Stomach (tissue), 9 donors: ENCODE measurements around the gene AQP2. TPM values are rescaled to one million over a fixed set of nuclear protein-coding genes. Genes with fewer than 3 reads are reported as not detected.

Experiments used
- DNase-seq, 2 donors: peaks; one replicate each; pipeline versions ENCODE4 v3.0.0 to v3.0.0-alpha.2; 2013 to 2019
- H3K27ac ChIP-seq, 5 donors: fragments of 200-600 bp in 4 of 5; sonication (generic) in 4 of 5; one replicate each; pipeline ENCODE4 v1.5.1; 2013 to 2019; ENCODE audit warnings: mild to moderate bottlenecking in 1 of 5, moderate library complexity in 1 of 5
- H3K27me3 ChIP-seq, 3 donors: fragments of 200-600 bp; sonication (generic); one replicate each; pipeline ENCODE4 v1.5.1; 2017 to 2019; ENCODE audit warnings: mixed run types in 1 of 3
- H3K36me3 ChIP-seq, 4 donors: fragments of 200-600 bp; sonication (generic); 1 replicate in 3 of 4; 2 replicates in 1 of 4; pipeline ENCODE4 v1.5.1; 2016 to 2019
- H3K4me1 ChIP-seq, 4 donors: fragments of 200-600 bp; sonication (generic); one replicate each; pipeline ENCODE4 v1.5.1; 2016 to 2019
- H3K4me3 ChIP-seq, 4 donors: fragments of 200-600 bp; sonication (generic) in 3 of 4; one replicate each; pipeline ENCODE4 v1.5.1; 2016 to 2019; ENCODE audit warnings: mild to moderate bottlenecking in 1 of 4
- H3K9me3 ChIP-seq, 4 donors: fragments of 200-600 bp; sonication (generic); one replicate each; pipeline ENCODE4 v1.5.1; 2016 to 2019
- CTCF ChIP-seq, 7 experiments: fragments of 450-650 bp in 4 of 7; fragments of 200-600 bp in 3 of 7; sonication (generic) in 3 of 7; IDR thresholded peaks; one replicate each; pipeline ENCODE4 v1.5.1; 2016 to 2019; ENCODE audit warnings: antibody characterized with exemption in 7 of 7, control low read depth in 2 of 7, mild to moderate bottlenecking in 1 of 7
- EP300 ChIP-seq: sonication (generic); formaldehyde crosslinking; IDR thresholded peaks from one replicate; pipeline ENCODE4 v1.6.1; 2017; ENCODE audit warnings: antibody characterized with exemption
- POLR2A ChIP-seq, 4 donors: fragments of 450-650 bp; IDR thresholded peaks; one replicate each; pipeline ENCODE4 v1.6.1; 2016; ENCODE audit warnings: antibody characterized with exemption in 4 of 4, control low read depth in 2 of 4, mild to moderate bottlenecking in 1 of 4, moderate library complexity in 1 of 4
- POLR2AphosphoS5 ChIP-seq, 3 donors: sonication (generic); formaldehyde crosslinking; IDR thresholded peaks; one replicate each; pipeline ENCODE4 v1.6.1; 2016; ENCODE audit warnings: antibody characterized with exemption in 3 of 3
- WGBS, 5 donors: extraction: QIAGEN DNeasy Blood & Tissue Kit in 3 of 5; methylation state at CpG; one replicate each; pipeline versions ENCODE4 v1.1.5 to v1.1.7; 2013 to 2018; 5-methylcytosine and 5-hydroxymethylcytosine counted together
- intact Hi-C: fragments of 100-400 bp; cut with DNase I; formaldehyde crosslinking; loops from one replicate; pipeline ENCODE4 v1.15.1; 2023; ENCODE audit warnings: low total_unique reads
- polyA plus RNA-seq, 3 donors: library from polyadenylated mRNA; stranded (reverse); fragments of 200-250 nt; gene quantifications; one replicate each; pipeline ENCODE4 v1.2.3, GENCODE V29; 2013
- total RNA-seq, 5 donors: library from RNA; depleted of rRNA; stranded (reverse); fragments of >200 nt; gene quantifications; one replicate each; pipeline versions ENCODE4 v1.1.0 to v1.2.3, GENCODE V29; 2014 to 2016
- donor health status: healthy with polysubstance abuse.
- donor health status: Bipolar disorder and iron deficiency.
- donor health status: healthy.

Gene AQP2
- total and polyA plus RNA-seq, 8 donors = 0.92 TPM; not detected in 7

GRCh38 chr12:49903351-49903699, 47.2 kb upstream of the AQP2 start:
- TF ChIP-seq POLR2A (IDR thresholded peaks at IDR 0.05) (no peak), CTCF (IDR thresholded peaks at IDR 0.05) (no peak), POLR2AphosphoS5 (IDR thresholded peaks at IDR 0.05) (no peak), EP300 (no peak)
- Histone ChIP-seq H3K4me1 (peaks cover 0 to 14% (median 9%) of the 10 kb centered on the region in 4 donors), H3K27ac (peak overlapping the region in 2 of 5 donors; percentile 59 to 64), H3K9me3 (no peaks in the 10 kb centered on the region), H3K36me3 (no peaks in the 10 kb centered on the region), H3K27me3 (peaks cover 0 to 27% (median 7%) of the 10 kb centered on the region in 3 donors), H3K4me3 (peak overlapping the region; percentile 38 to 45 (median 43))
- intact Hi-C loops = no loop called here
- WGBS, 5 donors = 43 to 68% (median 62%) methylated on average over 8 to 12 of the region's 12 CpGs
- DNase-seq = no peak

DNA sequence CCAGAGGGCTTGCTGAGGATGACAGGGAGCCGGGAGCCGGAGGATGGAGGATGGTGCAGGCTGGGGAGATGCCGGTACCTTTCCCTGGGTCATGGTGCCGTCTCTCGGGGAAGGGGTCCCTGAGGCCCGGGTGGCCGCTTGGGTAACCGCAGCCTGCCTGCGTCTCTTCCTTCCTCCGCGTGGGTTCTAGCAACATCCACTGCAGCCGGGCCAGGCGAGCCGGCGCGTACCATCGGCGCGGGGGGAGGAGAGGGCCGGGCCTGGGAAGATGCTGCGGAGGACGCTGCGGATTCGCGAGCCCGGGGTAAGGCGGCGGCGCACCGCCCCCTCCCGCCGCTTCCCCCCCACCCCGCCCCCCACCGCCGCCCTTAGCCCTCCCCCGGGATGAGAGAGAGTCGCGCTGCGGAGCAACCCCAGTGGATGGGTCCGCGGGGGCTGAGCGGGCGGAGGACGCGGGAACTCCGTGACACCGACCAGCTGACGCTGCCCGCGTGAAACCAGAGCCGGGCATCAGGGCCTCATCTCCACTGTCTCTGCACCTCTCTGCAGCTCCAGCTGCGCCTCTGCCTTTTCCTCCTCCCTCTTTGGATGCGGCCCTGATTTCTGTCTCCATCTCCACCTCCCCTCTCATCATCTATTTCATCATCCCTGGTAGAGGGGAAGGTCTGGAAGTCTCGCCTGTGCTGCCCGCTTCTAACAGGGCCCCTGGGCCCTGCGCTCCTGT, 46.7 kb upstream of the AQP2 start, which contains the start of gene FAIM2:
FAIM2 (minus strand) TSS at position 201 of the 724 bp plus-strand sequence; CDS start at position 93, 108 bp downstream.
- peak in 1 of 2 donors; percentile 83 for DNase-seq
- Histone ChIP-seq H3K4me1 (peaks cover 0 to 14% (median 9%) of the 10 kb centered on the region in 4 donors), H3K36me3 (no peaks in the 10 kb centered on the region), H3K9me3 (no peaks in the 10 kb centered on the region), H3K27me3 (peaks cover 0 to 27% (median 7%) of the 10 kb centered on the region in 3 donors), H3K4me3 (peak within 1 kb of the TSS; percentile 38 to 45 (median 43)), H3K27ac (peak within 1 kb of the TSS in 4 of 5 donors; percentile 15 to 64 (median 46))
- WGBS, 5 donors = 16 to 30% (median 22%) methylated on average over 25 to 56 of the region's 56 CpGs
- TF ChIP-seq POLR2AphosphoS5 (IDR thresholded peaks at IDR 0.05) (no peak), CTCF (IDR thresholded peaks at IDR 0.05) (no peak), POLR2A (IDR thresholded peaks at IDR 0.05) (no peak), EP300 (no peak)
- intact Hi-C loops = no loop called here

DNA sequence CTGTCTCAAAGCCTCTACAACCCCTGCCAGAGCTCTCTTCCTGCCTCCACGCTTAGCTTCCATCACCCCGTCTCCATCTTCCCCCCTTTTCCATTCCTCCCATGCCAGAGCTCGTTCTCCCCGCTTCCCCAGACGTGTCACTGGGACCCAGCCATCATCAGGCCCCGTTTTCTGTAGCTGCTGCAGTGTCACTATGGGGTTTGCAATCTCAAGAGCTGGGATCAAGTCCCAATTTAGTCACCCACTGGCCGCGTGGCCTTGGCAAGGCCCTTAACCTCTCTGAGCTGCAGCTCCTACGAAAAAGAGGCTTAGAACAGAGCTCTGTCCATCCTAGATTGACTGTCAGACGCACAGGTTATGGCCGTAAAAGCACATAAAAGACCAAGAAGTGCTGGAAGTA, 45.9 kb upstream of the AQP2 start:
- Histone ChIP-seq H3K9me3 (no peaks in the 10 kb centered on the region), H3K36me3 (no peaks in the 10 kb centered on the region), H3K27ac (peak overlapping the region in 4 of 5 donors; percentile 15 to 64 (median 46)), H3K27me3 (peaks cover 0 to 27% (median 7%) of the 10 kb centered on the region in 3 donors), H3K4me1 (peaks cover 0 to 14% (median 9%) of the 10 kb centered on the region in 4 donors), H3K4me3 (peak overlapping the region in 1 of 4 donors; percentile 45)
- intact Hi-C loops = no loop called here
- no peak for TF ChIP-seq CTCF (IDR thresholded peaks at IDR 0.05)
- TF ChIP-seq POLR2AphosphoS5 (IDR thresholded peaks at IDR 0.05) = no peak
- TF ChIP-seq POLR2A (IDR thresholded peaks at IDR 0.05) = no peak
- TF ChIP-seq EP300 = no peak
- WGBS, 5 donors = 87 to 92% (median 89%) methylated on average over 11 of the region's 11 CpGs
- DNase-seq = no peak

GRCh38 chr12:49905718-49906314, 44.7 kb upstream of the AQP2 start:
- TF ChIP-seq POLR2AphosphoS5 (IDR thresholded peaks at IDR 0.05) = peak in 1 of 3 donors; percentile 22
- TF ChIP-seq EP300 = no peak
- TF ChIP-seq POLR2A (IDR thresholded peaks at IDR 0.05) = no peak
- no peak for TF ChIP-seq CTCF (IDR thresholded peaks at IDR 0.05)
- DNase-seq = no peak
- Histone ChIP-seq H3K4me1 (peaks cover 0 to 14% (median 9%) of the 10 kb centered on the region in 4 donors), H3K27ac (peak overlapping the region in 1 of 5 donors; percentile 1), H3K4me3 (no peak overlapping the region), H3K27me3 (peaks cover 0 to 27% (median 7%) of the 10 kb centered on the region in 3 donors), H3K9me3 (no peaks in the 10 kb centered on the region), H3K36me3 (no peaks in the 10 kb centered on the region)
- intact Hi-C loops = no loop called here
- WGBS, 5 donors = 86 to 97% (median 95%) methylated on average over 7 of the region's 7 CpGs
